GM12875 (cell line): ENCODE results near the gene E4F1.
"Not testable (repeated sequence)": the region's sequence is repeated elsewhere in the genome, so short reads cannot be mapped to it uniquely, and the experiment has no call there.

Source experiments
- H3K4me3 ChIP-seq: one replicate; pipeline ENCODE4 v1.5.1; 2011; ENCODE audit warnings: low read depth, low read length, control low read depth
- CTCF ChIP-seq: IDR thresholded peaks from 2 replicates; pipeline ENCODE4 v1.5.1; 2011; ENCODE audit warnings: low read depth, mild to moderate bottlenecking, control low read depth, inconsistent platforms, low read length, moderate library complexity, borderline replicate concordance; ENCODE audit not compliant: insufficient read depth

Gene E4F1

DNA sequence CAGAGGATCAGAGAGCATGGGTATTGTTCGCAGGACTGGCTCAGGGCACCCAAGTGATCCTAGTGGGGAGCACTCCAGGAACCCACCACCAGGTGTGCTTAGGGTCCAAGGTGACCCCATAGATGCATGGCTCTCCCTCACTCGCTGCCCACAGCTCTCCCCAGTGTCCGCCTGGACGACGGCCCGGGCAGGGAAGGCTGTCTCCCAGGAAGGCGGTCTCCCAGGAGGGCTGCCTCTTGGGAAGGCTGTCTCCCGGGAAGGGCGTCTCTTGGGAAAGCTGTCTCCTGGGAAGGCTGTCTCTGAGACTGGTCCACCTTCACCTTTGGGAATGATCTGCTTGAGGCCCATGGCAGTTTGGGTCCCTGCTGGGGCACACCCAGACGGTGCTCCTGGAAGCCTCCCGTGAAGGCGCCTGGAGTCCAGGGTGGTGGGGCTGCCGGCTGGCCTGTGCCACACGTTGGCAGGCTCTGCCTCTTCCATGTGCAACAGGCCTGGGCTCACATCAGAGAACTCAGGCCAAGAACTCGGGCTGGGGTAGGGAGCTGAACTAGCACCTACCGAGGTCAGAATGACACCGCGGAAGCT is 23.0 kb downstream of the E4F1 start:
- TF ChIP-seq CTCF = no peak
- H3K4me3 ChIP-seq = no peak overlapping the region

DNA sequence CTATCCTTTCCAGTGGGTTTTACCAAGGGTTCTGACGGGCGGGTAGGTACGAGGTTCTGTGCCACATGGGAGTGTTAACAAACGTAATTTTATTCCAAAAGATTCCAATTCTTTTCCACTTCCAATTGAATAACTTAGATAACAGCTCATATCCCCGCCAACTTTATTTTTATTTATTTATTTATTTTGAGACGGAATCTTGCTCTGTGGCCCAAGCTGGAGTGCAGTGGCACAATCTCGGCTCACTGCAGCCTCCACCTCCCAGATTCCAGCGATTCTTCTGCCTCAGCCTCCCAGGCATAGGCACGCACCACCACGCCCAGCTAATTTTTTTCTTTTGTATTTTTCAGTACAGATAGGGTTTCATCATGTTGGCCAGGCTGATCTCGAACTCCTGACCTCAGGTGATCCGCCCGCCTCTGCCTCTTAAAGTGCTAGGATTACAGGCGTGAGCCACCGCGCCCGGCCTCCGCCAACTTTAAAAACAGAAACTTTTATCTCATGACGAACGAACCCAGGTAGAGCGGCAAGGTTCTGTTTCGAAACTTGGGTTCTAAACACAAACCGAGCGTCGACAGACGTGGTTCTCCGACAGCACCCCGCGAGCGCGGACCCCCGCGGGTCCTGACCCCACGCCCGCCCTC is 27.4 kb downstream of the E4F1 start:
- peak overlapping the region; percentile 72 for H3K4me3 ChIP-seq
- TF ChIP-seq CTCF = no peak

DNA sequence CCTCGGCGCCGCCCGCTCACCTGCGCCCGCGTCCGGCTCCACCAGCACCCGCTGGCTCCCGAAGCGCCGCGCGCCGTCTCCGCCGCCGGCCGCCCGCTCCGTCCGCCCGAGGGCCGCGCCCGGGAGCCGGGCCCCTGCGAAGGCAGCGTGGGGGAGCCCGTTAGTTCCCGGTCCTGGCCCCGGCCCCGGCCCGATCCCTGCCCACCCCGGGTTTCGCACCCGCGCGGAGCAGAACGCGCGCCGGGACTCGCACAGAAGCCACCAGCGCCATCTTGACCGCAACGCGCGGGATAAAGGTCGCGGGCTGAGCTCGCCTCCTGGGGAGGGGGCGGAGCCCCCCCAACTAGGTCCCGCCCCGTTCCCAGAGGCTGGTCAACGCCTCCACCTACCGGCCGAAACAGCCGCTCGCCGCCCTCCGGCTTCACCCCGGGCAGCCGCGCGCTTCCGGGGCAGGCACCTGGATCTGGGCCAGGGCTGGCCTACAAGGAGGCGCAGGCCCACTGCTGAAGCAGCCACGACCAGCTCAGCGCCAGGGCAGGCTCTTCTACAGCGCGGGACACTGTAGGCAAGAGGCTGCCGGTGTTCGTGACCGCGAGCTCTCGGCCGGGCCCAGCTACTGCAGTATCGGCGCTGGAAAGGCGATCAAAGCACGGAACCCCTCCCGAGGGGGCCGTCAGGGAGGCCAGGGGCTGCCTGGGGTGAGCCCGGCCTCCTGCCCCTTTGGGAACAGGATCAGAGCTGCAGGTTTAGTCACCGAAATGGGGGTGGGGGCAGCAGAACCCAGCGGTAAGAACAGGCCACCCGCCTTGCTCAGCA is 28.1 kb downstream of the E4F1 start, which contains the start of gene ECI1:
Gene ECI1 (minus strand): TSS at position 292 of the 816 bp plus-strand sequence. CDS start 21 bp downstream, at position 271.
- TF ChIP-seq CTCF = peak; percentile 55
- peak within 1 kb of the TSS; percentile 72 for H3K4me3 ChIP-seq

- H3K4me3 ChIP-seq = no peak overlapping the region
- no peak for TF ChIP-seq CTCF
These were observed 29.4 kb downstream of the E4F1 start for GRCh38 chr16:2252806-2253148.

GRCh38 chr16:2253293-2253692 is 29.9 kb downstream of the E4F1 start:
- TF ChIP-seq CTCF = no peak

GRCh38 chr16:2256531-2257140 is 33.2 kb downstream of the E4F1 start:
- no peak overlapping the region for H3K4me3 ChIP-seq
- no peak for TF ChIP-seq CTCF

More at GRCh38 chr16:2253293-2253692, 29.9 kb downstream of the E4F1 start:
- H3K4me3 ChIP-seq = no peak overlapping the region

GRCh38 chr16:2257726-2258125 is 34.3 kb downstream of the E4F1 start:
- no peak for TF ChIP-seq CTCF

DNA sequence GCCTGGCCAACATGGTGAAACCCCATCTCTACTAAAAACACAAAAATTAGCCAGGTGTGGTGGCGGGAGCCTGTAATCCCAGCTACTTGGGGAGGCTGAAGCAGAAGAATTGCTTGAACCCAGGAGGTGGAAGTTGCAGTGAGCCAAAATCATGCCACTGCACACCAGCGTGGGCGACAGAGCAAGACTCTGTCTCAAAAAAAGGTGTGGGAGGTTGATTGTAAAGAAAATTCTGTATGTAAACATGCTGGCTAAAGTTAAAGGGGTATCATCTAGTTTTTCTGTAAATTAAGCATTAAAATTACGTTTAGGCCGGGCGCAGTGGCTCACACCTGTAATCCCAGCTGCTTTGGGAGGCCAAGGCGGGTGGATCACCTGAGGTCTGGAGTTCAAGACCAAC is 35.1 kb downstream of the E4F1 start:
- H3K4me3 ChIP-seq = not testable (repeated sequence)

More at GRCh38 chr16:2257726-2258125, 34.3 kb downstream of the E4F1 start:
- H3K4me3 ChIP-seq = no peak overlapping the region
